ENCODE results near the gene PATJ. TPM values are rescaled to one million over a fixed set of nuclear protein-coding genes. Genes with fewer than 3 reads are reported as not detected.

Gene PATJ
- total and polyA plus RNA-seq, 8 donors, result 9.1 to 195 (median 68.0) TPM

DNA sequence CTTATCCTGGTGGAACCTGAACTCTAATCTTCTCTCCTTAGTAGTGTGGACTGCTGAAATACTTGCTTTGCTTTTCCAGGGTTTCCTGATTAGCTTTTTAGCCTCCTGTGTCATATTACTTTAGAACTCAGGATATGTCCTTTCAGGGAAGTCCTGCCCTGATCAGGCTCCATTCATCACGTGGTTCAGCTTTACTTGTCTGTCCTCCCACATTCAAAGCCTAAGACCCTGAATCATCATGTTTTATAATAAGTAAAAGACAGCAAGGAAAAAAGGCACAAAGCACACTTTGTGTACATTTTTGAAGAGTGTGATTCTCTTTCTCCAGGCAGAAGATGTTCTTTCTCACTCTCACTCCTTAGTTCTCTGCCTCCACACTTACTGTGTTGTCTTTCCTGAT, 70.6 kb downstream of the PATJ start:
- H3K27ac ChIP-seq, result no peak overlapping the region

DNA sequence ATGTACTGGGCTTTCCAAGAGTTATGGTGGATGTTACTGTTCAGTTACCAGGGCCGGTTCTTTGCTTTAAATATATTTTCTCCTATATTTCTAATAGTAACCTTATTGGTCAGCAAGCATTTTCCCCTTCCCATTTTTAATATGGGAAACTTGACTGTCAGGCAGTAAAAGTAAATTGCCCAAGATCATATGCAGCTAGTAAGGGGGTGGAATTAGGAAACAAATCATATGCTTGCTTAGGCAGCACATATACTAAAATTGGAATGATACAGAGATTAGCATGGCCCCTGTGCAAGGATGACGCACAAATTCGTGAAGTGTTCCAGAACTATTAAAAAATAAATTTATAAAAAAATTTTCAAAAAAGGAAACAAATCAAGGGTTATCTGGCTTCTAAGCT, 73.9 kb downstream of the PATJ start:
- TF ChIP-seq, protein P1, sequence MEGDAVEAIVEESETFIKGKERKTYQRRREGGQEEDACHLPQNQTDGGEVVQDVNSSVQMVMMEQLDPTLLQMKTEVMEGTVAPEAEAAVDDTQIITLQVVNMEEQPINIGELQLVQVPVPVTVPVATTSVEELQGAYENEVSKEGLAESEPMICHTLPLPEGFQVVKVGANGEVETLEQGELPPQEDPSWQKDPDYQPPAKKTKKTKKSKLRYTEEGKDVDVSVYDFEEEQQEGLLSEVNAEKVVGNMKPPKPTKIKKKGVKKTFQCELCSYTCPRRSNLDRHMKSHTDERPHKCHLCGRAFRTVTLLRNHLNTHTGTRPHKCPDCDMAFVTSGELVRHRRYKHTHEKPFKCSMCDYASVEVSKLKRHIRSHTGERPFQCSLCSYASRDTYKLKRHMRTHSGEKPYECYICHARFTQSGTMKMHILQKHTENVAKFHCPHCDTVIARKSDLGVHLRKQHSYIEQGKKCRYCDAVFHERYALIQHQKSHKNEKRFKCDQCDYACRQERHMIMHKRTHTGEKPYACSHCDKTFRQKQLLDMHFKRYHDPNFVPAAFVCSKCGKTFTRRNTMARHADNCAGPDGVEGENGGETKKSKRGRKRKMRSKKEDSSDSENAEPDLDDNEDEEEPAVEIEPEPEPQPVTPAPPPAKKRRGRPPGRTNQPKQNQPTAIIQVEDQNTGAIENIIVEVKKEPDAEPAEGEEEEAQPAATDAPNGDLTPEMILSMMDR (IDR thresholded peaks at IDR 0.05), result no peak
- TF ChIP-seq EP300 (IDR thresholded peaks at IDR 0.05) (no peak), POLR2A (IDR thresholded peaks at IDR 0.05) (no peak), POLR2AphosphoS5 (IDR thresholded peaks at IDR 0.05) (no peak)
- no peak for DNase-seq
- H3K4me3 ChIP-seq, result no peak overlapping the region
- no peaks in the 10 kb centered on the region for H3K9me3 ChIP-seq
- 92 to 99% (median 96%) methylated on average over 3 of the region's 3 CpGs for WGBS, 5 donors
- H3K27me3 ChIP-seq, result no peaks in the 10 kb centered on the region
- intact Hi-C loops (cut with DNase I; ENCODE audit: low total_unique reads), result no loop called here
- peaks cover under 1 to 37% (median 32%) of the 10 kb centered on the region in 4 donors for H3K36me3 ChIP-seq
- no peaks in the 10 kb centered on the region for H3K4me1 ChIP-seq
- no peak overlapping the region for H3K27ac ChIP-seq

More for the DNA sequence above, 70.6 kb downstream of the PATJ start:
- TF ChIP-seq, protein P1 (IDR thresholded peaks at IDR 0.05), result no peak
- TF ChIP-seq POLR2A (IDR thresholded peaks at IDR 0.05) (no peak), EP300 (IDR thresholded peaks at IDR 0.05) (no peak), POLR2AphosphoS5 (IDR thresholded peaks at IDR 0.05) (no peak)
- intact Hi-C loops (cut with DNase I; ENCODE audit: low total_unique reads), result no loop called here
- 71 to 88% (median 81%) methylated on average over 1 of the region's 1 CpG for WGBS, 5 donors
- no peaks in the 10 kb centered on the region for H3K27me3 ChIP-seq
- peaks cover 0 to 40% (median 32%) of the 10 kb centered on the region in 4 donors for H3K36me3 ChIP-seq
- H3K4me3 ChIP-seq, result no peak overlapping the region
- H3K9me3 ChIP-seq, result no peaks in the 10 kb centered on the region
- no peaks in the 10 kb centered on the region for H3K4me1 ChIP-seq
- DNase-seq, result no peak

DNA sequence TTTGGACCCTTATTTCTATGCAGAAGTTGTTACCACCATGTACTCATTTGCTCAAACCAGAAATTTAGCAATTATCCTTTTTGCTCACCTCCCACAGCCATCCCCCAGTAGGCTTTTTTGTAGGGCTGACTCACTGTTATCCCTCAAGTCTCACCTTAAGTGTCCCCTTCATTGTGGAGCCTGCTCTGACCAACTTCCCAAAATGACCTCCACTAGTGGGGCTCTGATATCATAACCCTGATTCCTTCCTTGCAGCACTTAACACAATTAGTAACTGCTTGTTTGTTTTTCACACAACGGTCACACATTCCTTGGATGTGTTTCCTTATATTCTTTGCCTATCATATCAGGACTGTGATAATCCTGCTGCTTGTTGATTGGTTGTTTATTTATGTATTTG, 76.7 kb downstream of the PATJ start:
- H3K27ac ChIP-seq, result no peak overlapping the region
- no peaks in the 10 kb centered on the region for H3K27me3 ChIP-seq
- no peak for DNase-seq
- TF ChIP-seq, protein P1 (IDR thresholded peaks at IDR 0.05), result no peak
- TF ChIP-seq EP300 (IDR thresholded peaks at IDR 0.05) (no peak), POLR2A (IDR thresholded peaks at IDR 0.05) (no peak), POLR2AphosphoS5 (IDR thresholded peaks at IDR 0.05) (no peak)
- no peaks in the 10 kb centered on the region for H3K9me3 ChIP-seq
- no peak overlapping the region for H3K4me3 ChIP-seq
- peaks cover 10 to 57% (median 48%) of the 10 kb centered on the region in 4 donors for H3K36me3 ChIP-seq
- H3K4me1 ChIP-seq, result no peaks in the 10 kb centered on the region
- WGBS, 5 donors, result 23 to 75% (median 49%) methylated on average over 1 of the region's 1 CpG
- intact Hi-C loops (cut with DNase I; ENCODE audit: low total_unique reads), result no loop called here

DNA sequence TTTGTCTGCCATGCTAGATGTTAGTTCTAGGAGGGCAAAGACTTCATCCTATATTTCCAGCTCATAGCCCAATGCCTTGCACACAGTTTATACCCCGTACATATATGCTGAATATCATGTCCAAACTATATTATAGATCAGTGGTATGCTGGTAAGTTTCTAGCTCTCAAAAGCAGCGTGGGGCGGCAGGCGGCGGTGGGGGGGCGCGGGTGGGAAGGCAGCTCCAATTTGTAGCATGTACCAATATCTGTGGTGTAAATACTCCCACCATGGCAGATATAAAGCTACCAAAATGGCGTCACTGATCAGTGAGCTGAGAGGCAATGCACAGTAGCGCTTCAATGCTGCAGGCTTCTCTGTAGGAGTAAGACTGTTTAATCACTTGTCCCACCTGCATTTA, 77.1 kb downstream of the PATJ start:
- no peaks in the 10 kb centered on the region for H3K9me3 ChIP-seq
- no peaks in the 10 kb centered on the region for H3K27me3 ChIP-seq
- TF ChIP-seq EP300 (IDR thresholded peaks at IDR 0.05), result no peak
- TF ChIP-seq POLR2AphosphoS5 (IDR thresholded peaks at IDR 0.05), result no peak
- TF ChIP-seq, protein P1 (IDR thresholded peaks at IDR 0.05), result no peak
- peaks cover 0 to under 1% (median under 1%) of the 10 kb centered on the region in 4 donors for H3K4me1 ChIP-seq
- no peak overlapping the region for H3K4me3 ChIP-seq
- WGBS, 5 donors, result 97 to 99% (median 98%) methylated on average over 9 of the region's 9 CpGs
- intact Hi-C loops (cut with DNase I; ENCODE audit: low total_unique reads), result no loop called here
- peaks cover 10 to 57% (median 52%) of the 10 kb centered on the region in 4 donors for H3K36me3 ChIP-seq
- no peak overlapping the region for H3K27ac ChIP-seq
- no peak for DNase-seq

All from stomach (tissue), 9 donors.